AG04450 (cell line): ENCODE data around the gene RHBDL1. TPM values are rescaled to one million over a fixed set of nuclear protein-coding genes. Genes with fewer than 3 reads are reported as not detected.

Experiments used
- CTCF ChIA-PET: fragments of 300-600, 350-600 bp; formaldehyde crosslinking; extraction: SDS; loops from one replicate; lab custom pipeline; 2022; ENCODE audit warnings: antibody characterized with exemption, inconsistent platforms; lab: Charles Lee
- POLR2A ChIA-PET: fragments of 350-600 bp; formaldehyde crosslinking; extraction: SDS; loops from one replicate; lab custom pipeline; 2021; ENCODE audit warnings: antibody characterized with exemption, inconsistent platforms; lab: Yijun Ruan, JAX
- DNase-seq: peaks from one replicate; pipeline ENCODE4 v3.0.0-alpha.2; 2011; ENCODE audit warnings: low read depth, low spot score
- H3K27ac ChIP-seq: one replicate; pipeline ENCODE4 v1.5.1; 2012; ENCODE audit warnings: low read depth, low read length, control low read depth
- H3K27me3 ChIP-seq: one replicate; pipeline ENCODE4 v1.6.0; 2012; ENCODE audit warnings: low read length; ENCODE audit not compliant: control insufficient read depth, insufficient read depth
- H3K4me3 ChIP-seq: 2 replicates; pipeline ENCODE4 v1.5.1; 2011; ENCODE audit warnings: mild to moderate bottlenecking, low read depth, low read length, control low read depth
- H3K9me3 ChIP-seq: 2 replicates; pipeline ENCODE4 v1.5.1; 2012; ENCODE audit warnings: low read length; ENCODE audit not compliant: control insufficient read depth, insufficient read depth
- polyA plus RNA-seq: library from polyadenylated mRNA; depleted of rRNA; stranded (reverse); fragments of >200 nt; gene quantifications from 2 replicates; pipeline ENCODE4 v1.2.3, GENCODE V29; 2011
- TF ChIP-seq, protein P1 (sequence below): IDR thresholded peaks from 2 replicates; pipeline ENCODE4 v1.5.1; 2011; ENCODE audit warnings: low read depth, low read length, control low read depth, inconsistent platforms

RHBDL1 gene
- polyA plus RNA-seq, 1 experiment: 1.5 TPM

DNA sequence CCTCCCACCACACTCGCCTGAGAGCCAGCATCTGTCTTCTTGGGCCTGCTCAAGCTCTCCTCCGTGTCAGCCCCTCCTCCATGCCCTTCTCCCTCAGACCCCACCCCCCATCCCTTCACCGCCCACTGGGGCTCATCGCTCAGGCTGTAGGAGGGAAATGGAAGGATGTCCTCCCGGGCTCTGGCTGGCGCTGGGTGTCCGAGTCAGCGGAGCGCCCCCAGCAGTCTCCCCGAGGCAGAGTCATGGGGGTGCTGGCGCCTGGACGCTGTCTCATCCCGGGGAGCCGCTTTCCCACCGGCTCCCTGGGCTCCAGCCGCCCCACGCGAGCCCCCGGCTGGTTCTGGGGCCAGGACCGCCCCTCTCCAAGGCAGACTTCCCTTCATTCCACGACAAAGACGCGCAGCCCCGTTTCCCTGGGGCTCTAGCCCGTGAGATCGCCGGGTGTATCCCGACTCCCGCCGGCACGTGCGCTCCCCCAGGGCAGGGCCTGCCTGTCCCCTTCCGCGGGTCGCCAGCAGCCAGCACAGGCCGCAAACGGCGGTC is 45.0 kb downstream of the RHBDL1 start:
- no peaks in the 10 kb centered on the region for H3K27me3 ChIP-seq
- peak overlapping the region; percentile 89 for H3K27ac ChIP-seq
- peak overlapping the region; percentile 74 for H3K4me3 ChIP-seq
- TF ChIP-seq, protein P1, sequence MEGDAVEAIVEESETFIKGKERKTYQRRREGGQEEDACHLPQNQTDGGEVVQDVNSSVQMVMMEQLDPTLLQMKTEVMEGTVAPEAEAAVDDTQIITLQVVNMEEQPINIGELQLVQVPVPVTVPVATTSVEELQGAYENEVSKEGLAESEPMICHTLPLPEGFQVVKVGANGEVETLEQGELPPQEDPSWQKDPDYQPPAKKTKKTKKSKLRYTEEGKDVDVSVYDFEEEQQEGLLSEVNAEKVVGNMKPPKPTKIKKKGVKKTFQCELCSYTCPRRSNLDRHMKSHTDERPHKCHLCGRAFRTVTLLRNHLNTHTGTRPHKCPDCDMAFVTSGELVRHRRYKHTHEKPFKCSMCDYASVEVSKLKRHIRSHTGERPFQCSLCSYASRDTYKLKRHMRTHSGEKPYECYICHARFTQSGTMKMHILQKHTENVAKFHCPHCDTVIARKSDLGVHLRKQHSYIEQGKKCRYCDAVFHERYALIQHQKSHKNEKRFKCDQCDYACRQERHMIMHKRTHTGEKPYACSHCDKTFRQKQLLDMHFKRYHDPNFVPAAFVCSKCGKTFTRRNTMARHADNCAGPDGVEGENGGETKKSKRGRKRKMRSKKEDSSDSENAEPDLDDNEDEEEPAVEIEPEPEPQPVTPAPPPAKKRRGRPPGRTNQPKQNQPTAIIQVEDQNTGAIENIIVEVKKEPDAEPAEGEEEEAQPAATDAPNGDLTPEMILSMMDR: peak; percentile 19; the same call in 1 of the 2 replicates
- ChIA-PET POLR2A (interaction anchor here (0.7 to 1.6 kb wide), 6 partner anchors 10 to 68 kb away, joined by 3 to 5 read pairs (median 4); partner anchors contain the start of genes CHTF18 and RPUSD1), CTCF (interaction anchor here (0.9 to 1.4 kb wide), 2 partner anchors 9 to 11 kb away, joined by 3 to 5 read pairs; no protein-coding TSS in a partner anchor)
- H3K9me3 ChIP-seq: no peaks in the 10 kb centered on the region; the same call in 1 of the 2 replicates
- no peak for DNase-seq

DNA sequence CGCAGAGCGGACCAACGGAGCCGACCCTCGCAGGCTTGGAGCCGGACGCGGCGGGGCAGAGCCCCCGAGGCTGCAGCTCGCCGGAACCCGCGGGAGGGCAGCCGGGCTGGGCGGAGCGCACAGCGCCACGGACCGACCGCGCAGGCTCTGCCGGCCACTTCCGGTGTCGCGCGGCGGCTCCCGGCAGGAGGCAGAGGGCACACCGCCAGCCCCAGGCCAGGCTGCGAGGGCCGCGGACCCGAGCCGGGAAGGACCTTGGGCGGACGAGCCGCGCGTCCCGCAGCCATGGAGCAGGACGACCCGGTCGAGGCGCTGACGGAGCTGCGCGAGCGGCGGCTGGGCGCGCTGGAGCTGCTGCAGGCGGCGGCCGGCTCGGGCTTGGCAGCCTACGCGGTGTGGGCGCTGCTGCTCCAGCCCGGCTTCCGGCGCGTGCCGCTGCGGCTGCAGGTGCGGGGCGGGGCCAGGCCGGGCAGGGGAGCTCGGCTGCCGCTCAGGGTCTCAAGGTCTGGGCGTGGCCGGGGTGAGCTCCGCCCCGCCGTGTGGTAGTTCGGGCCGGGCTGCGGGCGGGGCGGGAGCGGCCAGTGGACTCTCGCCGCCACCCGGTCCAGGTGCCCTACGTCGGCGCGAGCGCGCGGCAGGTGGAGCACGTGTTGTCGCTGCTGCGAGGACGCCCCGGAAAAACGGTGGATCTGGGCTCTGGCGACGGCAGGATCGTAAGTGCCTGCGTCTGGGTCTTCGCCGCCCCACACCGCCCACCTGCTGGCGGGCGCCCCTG is 45.7 kb downstream of the RHBDL1 start, which contains the start of gene ANTKMT:
Gene ANTKMT (plus strand): TSS at position 157 of the 775 bp plus-strand sequence. CDS start 129 bp downstream, at position 286.
- DNase-seq: no peak
- TF ChIP-seq, protein P1: no peak
- Histone ChIP-seq H3K9me3 (no peaks in the 10 kb centered on the region; the same call in 1 of the 2 replicates), H3K27me3 (no peaks in the 10 kb centered on the region), H3K27ac (peak within 1 kb of the TSS; percentile 89), H3K4me3 (peak within 1 kb of the TSS; percentile 74)
- POLR2A ChIA-PET: interaction anchor here (0.6 to 1.6 kb wide), 5 partner anchors 9 to 139 kb away, joined by 3 to 7 read pairs (median 5); partner anchors contain the start of genes CHTF18 and RPUSD1
- CTCF ChIA-PET: no interaction called here

DNA sequence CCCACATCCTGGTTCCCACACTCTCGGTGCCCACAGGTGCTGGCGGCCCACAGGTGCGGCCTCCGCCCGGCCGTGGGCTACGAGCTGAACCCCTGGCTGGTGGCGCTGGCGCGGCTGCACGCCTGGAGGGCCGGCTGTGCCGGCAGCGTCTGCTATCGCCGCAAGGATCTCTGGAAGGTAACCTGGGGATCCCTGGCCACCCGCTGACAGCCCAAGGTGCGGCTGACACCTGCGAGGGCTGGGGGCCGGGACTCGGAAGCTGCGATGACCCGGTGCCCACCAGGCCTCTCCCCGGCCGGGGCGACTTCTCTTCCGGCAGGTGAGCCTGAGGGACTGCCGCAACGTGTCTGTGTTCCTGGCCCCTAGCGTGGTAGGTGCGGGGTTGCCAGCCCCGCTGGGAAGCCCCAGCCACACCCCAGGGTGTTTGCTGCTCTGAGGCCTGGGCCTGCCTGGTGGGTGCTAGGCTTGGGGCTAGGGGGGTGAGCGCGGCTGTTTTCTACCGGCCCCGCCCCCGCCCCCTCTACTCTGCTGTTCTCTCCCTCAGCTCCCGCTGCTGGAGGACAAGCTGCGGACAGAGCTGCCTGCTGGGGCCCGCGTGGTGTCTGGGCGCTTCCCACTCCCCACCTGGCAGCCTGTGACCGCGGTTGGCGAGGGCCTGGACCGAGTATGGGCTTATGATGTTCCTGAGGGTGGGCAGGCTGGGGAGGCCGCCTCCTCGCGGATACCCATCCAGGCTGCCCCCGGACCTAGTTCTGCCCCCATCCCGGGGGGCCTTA is 46.5 kb downstream of the RHBDL1 start:
- no peak overlapping the region for H3K27ac ChIP-seq
- TF ChIP-seq, protein P1: no peak
- CTCF ChIA-PET: no interaction called here

DNA sequence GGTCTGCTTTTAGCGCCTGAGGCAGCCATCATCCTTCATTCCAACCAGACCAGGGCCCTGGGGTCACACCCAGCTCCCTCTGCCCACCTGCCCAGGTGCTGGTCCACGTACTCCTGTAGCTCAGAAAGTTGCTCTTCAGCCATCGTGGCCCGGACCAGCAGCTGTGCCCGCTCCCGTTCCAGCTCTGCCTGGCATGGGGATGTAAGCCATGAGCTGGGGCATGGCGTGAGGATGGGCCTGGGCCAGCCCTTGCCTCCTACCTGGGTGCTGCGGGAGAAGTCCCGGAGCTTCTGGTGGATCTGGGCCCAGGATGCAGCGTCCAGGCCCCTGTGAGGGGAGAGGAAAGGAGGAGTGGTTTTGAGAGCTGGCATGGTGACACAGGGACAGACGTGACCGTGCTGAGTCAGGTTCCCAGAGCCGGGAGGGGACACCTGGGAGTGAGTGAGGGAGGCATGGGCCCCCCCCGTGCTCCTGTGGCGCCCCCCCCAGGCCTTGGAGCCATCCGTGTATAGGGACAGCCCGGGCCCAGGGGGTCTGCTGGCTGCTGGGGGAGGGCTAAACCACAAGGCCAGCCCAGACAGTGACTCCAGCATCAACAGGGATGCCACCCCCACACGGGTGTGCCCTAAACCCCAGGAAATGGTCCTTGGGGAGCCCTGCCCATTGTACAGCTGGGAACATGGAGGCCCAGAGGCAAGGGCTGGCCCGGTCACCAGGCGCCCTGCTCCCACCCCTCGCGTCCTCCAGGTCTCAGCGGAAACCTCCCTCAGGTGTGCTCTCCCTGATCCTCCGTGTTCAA is 47.6 kb downstream of the RHBDL1 start:
- TF ChIP-seq, protein P1: no peak
- DNase-seq: no peak
- Histone ChIP-seq H3K27ac (no peak overlapping the region), H3K4me3 (no peak overlapping the region), H3K27me3 (no peaks in the 10 kb centered on the region), H3K9me3 (no peaks in the 10 kb centered on the region; the same call in 1 of the 2 replicates)
- ChIA-PET CTCF (no interaction called here), POLR2A (no interaction called here)

More for the DNA sequence above, 46.5 kb downstream of the RHBDL1 start:
- Histone ChIP-seq H3K4me3 (peak overlapping the region; percentile 74), H3K27me3 (no peaks in the 10 kb centered on the region), H3K9me3 (no peaks in the 10 kb centered on the region; the same call in 1 of the 2 replicates)
- DNase-seq: no peak
- POLR2A ChIA-PET: interaction anchor here (0.6 to 1.2 kb wide), 5 partner anchors 9 to 138 kb away, joined by 3 to 7 read pairs (median 4); partner anchors contain the start of genes CHTF18 and RPUSD1
